ENCODE data around the gene HTR4. TPM values are rescaled to one million over a fixed set of nuclear protein-coding genes. Genes with fewer than 3 reads are reported as not detected.

The HTR4 gene
- total RNA-seq, 1 experiment from 2014 or later = not detected

DNA sequence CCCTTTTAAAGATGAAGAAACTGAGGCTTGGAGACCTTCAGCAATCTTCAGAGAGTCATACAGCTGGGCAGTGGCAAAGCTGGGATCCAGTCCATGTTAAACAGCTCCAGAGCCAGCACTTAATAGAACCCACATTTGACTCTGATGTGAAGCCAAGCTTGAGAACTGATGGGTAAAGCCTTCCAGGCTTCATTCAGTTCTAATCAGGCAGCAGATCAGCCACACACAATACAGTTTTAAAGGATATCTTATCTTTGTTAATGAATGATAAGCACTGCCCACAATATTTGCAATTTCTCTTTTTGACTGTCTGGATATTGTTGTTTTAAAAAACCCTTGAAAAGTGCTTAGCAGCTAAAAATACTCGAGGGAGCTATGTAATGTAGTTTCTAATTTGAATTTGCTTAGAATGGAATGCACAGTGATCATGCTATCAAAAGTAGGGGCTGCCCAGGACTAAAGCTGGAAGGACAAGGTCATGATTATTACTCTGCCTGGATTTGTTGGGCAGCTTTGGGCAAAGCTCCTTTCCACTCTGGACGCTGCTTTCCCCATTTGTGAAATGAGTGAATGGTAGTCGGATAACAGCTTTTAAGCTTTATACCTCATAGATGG, 31.3 kb upstream of the HTR4 start:
- Histone ChIP-seq H3K4me2 (ENCODE audit: insufficient read depth, insufficient read length, low read length) (no peak overlapping the region), H2AFZ (ENCODE audit: low read length) (no peak overlapping the region), H3K14ac (ENCODE audit: insufficient read depth, low read length) (no peak overlapping the region; the same call in 1 of the 2 replicates), H4K5ac (ENCODE audit: insufficient read length, low read depth, low read length) (no peak overlapping the region), H2BK120ac (ENCODE audit: low read depth, low read length, poor library complexity, severe bottlenecking) (no peak overlapping the region), H2AK5ac (ENCODE audit: insufficient read length, low read length) (no peak overlapping the region), H2BK5ac (ENCODE audit: insufficient read length, low read length) (no peak overlapping the region), H2BK12ac (ENCODE audit: insufficient read length, low read depth, low read length) (no peak overlapping the region), H4K8ac (replicated peaks; ENCODE audit: insufficient read length, low read depth, low read length) (no peak overlapping the region), H3K56ac (ENCODE audit: insufficient read length, low read depth, low read length) (no peak overlapping the region), H3K9ac (ENCODE audit: extremely low read depth, insufficient read length, low read length) (no peak overlapping the region), H3K18ac (ENCODE audit: insufficient read length, low read depth, low read length) (no peak overlapping the region), H3K27ac (ENCODE audit: insufficient read length, low read depth, low read length) (no peak overlapping the region), H3K79me1 (ENCODE audit: insufficient read depth, low read depth, low read length, poor library complexity, severe bottlenecking) (no peaks in the 10 kb centered on the region), H3K4me1 (ENCODE audit: insufficient read depth, low read length) (no peaks in the 10 kb centered on the region), H2BK20ac (ENCODE audit: low read depth, low read length, poor library complexity, severe bottlenecking) (no peak overlapping the region), H3K23ac (ENCODE audit: insufficient read length, low read depth, low read length) (no peak overlapping the region), H3T11ph (ENCODE audit: low read length) (no peak overlapping the region), H4K20me1 (ENCODE audit: control insufficient read depth, insufficient read depth, insufficient read length) (no peaks in the 10 kb centered on the region), H4K91ac (ENCODE audit: insufficient read length, low read depth, low read length) (no peak overlapping the region), H3K79me2 (ENCODE audit: insufficient read depth, low read length) (no peaks in the 10 kb centered on the region), H3K23me2 (ENCODE audit: insufficient read length, low read depth, low read length, poor library complexity, severe bottlenecking) (no peaks in the 10 kb centered on the region), H3K4ac (ENCODE audit: low read depth, low read length) (no peak overlapping the region), H3K9me3 (ENCODE audit: control insufficient read depth, low read depth, low read length) (no peaks in the 10 kb centered on the region), H3K27me3 (ENCODE audit: insufficient read depth, low read length) (no peaks in the 10 kb centered on the region), H2BK15ac (ENCODE audit: low read depth, low read length) (no peak overlapping the region)
- no peak overlapping the region for H3K4me3 Mint-ChIP-seq
- H3K27ac Mint-ChIP-seq = no peak overlapping the region
- TF ChIP-seq, protein P1, sequence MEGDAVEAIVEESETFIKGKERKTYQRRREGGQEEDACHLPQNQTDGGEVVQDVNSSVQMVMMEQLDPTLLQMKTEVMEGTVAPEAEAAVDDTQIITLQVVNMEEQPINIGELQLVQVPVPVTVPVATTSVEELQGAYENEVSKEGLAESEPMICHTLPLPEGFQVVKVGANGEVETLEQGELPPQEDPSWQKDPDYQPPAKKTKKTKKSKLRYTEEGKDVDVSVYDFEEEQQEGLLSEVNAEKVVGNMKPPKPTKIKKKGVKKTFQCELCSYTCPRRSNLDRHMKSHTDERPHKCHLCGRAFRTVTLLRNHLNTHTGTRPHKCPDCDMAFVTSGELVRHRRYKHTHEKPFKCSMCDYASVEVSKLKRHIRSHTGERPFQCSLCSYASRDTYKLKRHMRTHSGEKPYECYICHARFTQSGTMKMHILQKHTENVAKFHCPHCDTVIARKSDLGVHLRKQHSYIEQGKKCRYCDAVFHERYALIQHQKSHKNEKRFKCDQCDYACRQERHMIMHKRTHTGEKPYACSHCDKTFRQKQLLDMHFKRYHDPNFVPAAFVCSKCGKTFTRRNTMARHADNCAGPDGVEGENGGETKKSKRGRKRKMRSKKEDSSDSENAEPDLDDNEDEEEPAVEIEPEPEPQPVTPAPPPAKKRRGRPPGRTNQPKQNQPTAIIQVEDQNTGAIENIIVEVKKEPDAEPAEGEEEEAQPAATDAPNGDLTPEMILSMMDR (conservative IDR thresholded peaks at IDR 0.05) = no peak
- no peaks in the 10 kb centered on the region; the same call in 1 of the 2 replicates for H3K27me3 Mint-ChIP-seq (ENCODE audit: low read depth)
- WGBS (ENCODE audit: extremely low coverage, insufficient read length, low lambda C conversion rate) = no CpG with 5 or more reads among the region's 3 CpGs
- no peak for DNase-seq
- peaks cover 10 to 11% of the 10 kb centered on the region in 2 experiments; a peak in 4 of 5 replicates for H3K9me3 Mint-ChIP-seq
- H3K4me1 Mint-ChIP-seq = peaks cover 0 to 5% of the 10 kb centered on the region in 2 experiments; a peak in 2 of 4 replicates
- peaks cover 0 to 6% (median 0%) of the 10 kb centered on the region in 3 experiments; a peak in 1 of 7 replicates for H3K36me3 Mint-ChIP-seq (ENCODE audit: insufficient read depth in 1 of 3, low read depth in 3 of 3)
